Stimulated activated CD4-positive, alpha-beta T cell treated with anti-CD3 and anti-CD28 coated beads, Interleukin-1b, Interleukin-23, amount 100 ng/mL, for 48 hours (primary cell): ENCODE measurements around the gene ZBTB7C.

Experiments
- DNase-seq: peaks from one replicate; pipeline ENCODE4 v3.0.0-alpha.2; 2020

Gene ZBTB7C

DNA sequence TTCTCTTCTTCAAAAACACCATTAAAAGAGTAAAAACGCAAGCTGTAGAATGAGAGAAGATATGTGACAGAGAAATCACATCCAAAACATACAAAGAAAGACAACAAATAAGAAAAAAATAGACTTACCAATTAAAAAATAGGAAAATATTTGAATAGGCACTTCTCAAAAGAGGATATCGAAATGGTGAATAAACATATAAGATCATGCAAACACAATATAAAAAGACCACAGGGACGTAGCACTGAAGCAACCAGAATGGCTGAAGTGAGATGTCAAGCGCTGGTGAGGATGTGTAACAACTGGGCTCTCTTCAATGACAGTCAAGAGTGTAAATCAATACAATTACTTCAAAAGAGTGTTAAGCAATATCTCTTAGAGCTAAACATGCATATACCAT, 202.3 kb downstream of the ZBTB7C start:
- no peak for DNase-seq

DNA sequence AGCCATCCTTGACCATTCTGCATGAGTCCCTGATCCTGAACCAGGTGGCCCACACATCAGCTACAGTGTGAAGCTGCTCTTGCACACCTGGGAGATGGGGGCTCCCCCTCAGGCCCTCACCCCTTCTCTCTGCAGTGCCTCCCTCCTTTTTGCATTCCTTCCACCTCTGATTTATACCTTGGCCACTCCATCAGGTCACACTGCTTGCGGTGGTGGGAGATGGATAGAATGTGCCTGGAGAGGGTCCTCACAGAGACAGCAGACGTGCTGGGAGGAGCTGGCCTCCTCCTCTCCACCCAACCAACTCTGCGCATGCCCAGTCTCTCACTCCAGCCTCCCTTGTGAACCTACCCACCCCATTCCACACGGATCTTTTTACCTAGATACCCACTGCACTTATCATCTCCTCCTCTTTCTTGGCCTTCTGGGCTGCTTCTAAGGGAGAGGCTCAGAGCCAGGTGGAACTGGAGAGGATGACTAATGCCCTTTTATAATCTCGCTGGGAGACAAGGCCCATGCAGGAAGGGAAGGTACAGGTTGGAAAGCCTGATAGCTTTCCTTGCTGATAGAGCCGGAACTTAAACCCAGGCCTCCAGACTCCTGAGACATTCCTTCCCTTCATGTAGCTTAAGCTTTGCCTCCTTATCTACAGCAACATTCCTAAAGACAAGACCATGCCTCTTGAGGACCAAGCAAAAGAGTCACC, 205.1 kb downstream of the ZBTB7C start:
- no peak for DNase-seq

DNA sequence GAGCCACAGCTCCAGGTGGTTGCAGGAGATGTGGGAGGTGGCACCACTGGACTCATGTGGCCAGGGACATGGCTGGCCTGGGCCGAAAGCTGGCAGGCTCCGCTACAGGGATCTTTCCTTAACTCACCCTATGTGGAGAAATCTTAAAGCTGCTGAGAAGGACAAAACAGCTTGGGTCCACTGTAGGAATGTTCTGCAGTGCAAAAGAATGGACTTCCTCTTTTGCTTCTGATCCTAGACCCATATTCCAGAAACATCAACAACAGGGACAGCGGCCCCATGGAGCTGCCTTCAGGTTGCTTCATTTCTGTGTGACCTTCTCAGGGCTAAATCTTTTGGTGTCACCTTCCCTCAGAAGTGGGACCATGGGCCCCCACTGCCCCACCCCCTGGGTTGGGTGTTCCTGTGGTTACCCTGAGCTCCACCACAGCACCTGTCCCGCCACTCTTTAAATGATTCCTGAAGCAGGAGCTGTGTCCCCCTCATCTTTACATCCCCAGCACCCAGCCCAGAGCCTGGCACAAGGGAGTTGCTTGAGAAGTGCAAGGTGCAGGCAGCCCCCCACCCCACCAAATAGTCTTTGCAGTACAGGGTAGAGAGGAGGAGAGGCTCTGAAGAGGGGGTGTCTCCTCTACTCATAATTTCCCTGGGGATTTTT, 205.8 kb downstream of the ZBTB7C start:
- DNase-seq = no peak

DNA sequence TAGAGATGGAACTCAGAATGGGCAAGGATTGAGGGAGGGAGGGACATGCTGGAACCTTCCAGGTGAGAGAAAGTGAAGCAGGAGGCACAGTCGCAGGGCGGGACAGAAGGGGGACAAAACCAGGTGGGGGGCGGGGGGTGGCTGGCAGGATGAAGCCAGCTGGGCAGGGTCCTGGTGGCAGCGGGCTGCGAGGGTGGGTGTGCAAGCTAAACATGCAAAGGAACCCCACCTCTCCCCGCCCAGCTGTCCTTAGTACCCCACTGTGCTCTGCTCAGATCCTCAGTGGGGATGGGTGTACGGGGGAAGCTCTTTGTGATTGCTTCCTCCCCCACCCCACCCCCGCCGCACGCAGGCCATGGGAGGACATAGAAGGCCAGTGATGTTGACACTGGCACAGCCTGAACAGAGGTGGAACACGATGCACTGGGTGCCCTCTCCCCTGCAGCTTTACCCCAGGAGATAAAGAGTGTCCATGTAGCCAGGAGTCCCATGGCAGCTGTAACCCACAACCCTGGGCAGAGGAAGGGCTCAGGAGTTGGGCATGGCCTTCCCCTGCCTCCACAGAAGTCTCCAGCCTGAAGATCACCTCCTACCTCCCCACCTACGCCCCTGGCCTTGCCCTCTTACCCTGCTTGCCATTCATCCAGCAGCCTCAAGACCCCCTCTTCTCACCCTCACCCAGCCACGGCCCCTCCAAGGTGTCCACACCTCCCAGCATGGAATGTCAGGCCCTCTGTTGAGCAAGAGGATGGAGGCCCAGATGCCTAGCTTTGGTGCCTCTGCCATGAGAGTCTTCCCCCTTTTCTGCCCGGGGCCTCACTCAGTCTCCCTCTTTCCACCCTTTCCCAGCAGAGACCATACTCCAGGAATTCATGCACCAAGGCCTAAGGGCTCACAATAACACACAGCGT, 206.6 kb downstream of the ZBTB7C start:
- DNase-seq = no peak

DNA sequence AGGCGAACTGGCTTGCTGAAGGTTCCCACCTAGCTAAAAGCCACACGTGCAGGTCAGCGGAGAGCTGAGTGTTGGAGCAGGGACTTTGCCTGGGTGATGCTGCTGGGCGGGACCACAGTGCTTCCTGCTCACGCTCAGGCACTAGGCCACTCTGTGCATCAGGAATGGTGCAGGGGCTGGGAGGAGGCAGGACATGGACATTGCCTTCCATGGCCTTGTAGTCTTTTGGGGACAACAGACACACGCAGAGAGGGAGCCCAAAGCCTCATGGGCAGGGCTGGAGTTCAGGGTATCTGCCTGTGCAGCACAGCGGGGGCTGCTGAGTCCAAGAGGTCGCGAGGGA, 207.2 kb downstream of the ZBTB7C start:
- no peak for DNase-seq

DNA sequence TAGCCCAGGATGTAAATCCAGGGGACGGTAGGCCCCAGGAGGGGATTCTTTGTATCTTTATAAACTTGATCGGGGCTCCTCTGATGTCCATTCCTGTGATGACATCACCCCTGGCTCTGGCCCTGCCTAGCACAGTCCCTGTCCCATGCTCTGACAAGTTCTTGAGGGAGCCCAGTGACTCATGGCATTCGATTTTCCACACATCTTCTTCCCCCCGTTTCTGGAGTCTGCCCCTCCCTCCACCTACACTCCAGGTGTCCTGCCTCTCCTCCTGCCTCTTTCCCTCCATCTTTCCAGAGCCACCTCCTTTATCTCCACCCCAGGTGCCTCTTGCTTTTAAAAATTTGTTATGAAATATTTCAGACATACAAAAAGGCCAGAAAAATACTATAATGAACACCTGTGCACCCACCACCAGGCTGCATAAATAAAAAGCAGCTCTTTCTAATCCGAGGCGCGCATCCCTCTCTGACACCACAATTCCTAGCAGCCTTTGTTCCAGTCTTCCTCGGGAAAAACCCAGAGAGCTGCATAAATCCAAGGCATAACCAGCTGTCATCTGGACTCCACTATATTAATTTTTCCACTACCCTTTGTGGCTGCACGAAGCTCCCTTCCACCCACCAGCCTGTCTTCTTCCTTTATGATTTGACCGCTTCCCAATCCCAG, 207.7 kb downstream of the ZBTB7C start:
- DNase-seq = no peak

DNA sequence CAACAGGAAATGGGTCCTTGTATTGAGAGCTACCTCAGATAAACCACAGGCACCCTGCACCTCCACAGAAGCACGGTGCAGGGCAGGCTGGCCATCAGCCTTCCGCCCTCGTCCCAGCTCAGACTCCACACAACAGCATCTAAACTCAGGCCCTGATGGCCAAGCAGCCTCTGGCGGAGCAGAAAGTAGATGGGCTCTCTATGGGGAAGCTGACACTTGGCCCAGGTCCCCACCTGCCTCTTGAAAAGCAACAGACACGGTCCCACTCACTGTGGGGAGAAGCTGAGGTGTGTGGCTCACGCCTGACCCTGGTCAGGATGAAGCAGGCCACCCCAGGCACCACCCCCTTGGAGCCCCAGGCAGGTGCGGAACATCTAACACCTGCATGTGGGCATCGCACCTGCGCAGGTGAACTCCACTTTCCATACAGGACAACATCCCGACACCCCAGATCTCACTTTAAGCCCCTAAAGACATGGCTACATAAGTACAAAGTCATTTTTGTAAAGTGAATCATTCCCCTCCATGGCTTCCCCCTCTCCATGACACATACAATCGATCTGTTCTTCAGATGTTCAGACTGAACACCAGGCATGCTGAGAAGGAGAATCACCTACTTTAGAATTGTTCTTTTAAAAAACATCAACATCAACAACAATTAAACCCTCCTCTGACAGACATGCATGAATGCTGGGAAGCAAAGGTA, 208.4 kb downstream of the ZBTB7C start:
- no peak for DNase-seq

DNA sequence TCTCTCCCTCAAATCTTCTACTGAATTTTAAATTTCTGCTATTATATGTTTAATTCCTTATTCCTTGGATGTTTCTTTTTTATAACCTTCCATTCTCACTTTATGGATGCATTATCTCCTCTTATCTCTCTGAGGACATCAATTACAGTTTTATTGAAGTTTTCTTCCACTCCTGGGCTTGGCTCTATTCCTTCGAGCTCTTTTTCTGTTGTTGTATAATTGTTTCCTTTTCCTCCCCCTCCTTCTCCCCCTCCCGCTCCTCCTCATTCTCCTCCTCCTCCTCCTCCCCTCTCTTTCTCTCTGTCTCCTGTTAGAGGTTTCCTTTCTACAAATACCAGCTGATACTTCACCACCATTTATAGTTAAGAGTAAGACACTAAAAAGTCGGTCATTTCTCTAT, 209.8 kb downstream of the ZBTB7C start:
- DNase-seq = no peak

DNA sequence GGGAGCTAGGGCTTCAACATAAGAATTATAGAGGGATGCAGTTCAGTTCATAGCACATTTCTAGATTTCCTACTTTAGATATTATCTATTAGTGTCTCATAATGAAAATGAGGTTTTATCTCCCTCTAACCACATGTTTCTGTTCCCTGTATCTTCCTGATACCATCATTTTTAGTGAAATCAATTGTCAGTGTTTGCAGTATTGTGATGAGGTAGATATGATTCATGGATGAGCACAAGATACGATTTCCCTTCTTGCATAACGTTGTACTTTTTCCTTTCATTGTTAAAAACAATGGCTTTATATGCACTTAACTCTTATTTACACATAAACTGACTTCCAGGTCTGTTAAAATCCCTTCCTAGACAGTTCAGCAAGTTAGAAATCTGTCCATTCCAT, 211.4 kb downstream of the ZBTB7C start:
- no peak for DNase-seq

DNA sequence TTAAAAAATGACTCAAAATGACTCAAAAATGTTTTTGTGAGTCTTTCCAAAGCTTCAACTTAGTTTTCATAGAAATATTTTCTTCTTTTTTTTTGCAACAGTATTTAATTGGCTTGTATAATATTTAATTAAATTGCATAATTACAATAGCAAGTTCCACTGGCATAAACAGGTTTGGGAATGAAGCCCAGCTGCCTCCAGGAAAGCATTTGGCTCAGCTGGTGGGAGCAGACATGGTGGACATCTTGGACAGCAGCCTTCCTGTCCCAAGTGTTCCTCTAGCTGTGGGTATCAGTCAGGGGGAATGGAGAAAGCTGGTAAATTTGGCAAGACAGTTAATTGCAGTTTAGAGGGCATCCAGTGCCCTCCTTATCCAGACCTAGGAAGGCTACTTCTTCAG, 213.4 kb downstream of the ZBTB7C start:
- no peak for DNase-seq

DNA sequence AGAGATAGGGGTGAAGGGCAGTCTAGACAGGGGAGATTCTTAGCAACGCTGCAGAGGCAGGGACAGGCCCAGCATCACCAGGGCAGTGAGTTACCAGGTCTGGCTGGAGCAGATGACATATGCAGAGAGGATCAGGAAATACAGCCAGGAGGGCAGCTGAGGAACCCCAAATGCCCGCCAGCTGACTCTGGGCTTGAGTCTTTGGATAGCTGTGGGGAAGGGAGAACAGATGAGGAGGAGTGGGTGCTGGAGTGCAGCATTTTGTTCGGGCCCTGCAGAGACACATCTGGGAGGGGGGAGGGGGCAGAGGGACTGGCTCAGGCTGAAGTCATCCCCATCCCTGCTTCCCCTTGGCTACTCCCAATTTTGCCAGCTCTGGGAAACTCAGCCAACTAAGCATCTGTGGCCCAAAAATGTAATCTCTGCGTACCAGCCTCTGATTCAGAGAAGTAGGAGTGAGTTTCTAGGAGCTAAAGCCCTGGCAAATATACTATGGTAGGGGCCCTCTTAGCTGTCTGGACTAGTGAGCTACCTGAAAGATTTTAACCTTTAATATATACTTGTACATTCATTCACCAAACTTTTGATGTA, 214.5 kb downstream of the ZBTB7C start:
- DNase-seq = no peak

DNA sequence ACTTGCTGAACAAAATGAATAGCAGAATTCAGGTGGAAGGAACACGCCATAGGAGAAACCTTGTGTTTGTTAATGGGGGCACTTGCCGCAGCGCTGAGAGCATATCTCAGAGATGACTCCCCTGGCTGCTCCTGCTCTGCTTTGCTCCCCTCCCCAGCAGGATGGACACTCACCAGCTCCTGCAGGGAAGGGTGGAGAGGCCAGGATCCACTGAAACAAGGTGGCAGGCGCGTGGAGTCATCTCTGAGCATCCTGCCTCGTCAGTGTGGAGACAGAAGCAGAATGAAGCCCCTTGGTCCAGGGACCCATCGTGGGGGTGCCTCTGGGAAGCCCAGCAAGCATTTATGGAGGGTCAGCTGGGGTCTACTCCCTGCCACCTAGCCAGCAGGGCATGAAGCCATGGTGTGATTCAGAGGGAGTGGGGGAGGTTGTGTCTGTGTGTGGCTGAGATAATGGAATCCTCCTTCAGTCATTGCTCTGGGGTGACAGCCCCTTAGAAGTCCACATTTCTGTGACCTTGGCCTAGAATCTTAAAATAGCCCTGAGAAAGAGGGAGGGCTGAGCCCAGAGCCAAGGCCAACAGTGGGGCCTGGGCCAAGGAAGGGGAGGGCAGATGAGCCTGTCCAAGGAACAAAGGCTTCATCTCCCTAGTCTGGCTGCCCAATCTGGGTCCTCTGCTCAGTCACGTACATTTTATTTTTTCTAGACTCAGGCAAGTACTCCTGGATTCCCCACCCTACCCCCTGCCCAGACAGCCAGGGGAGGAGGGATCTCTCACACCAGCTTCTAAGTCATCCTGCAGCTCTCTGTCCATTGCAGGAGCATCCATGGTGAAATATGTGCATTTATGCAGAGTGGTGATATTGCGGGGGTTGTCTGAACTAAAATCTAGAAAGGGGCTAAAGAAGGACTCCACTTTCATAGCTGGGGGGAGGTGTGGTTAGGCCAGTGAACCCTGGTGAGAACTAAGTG, 215.4 kb downstream of the ZBTB7C start:
- DNase-seq = no peak

DNA sequence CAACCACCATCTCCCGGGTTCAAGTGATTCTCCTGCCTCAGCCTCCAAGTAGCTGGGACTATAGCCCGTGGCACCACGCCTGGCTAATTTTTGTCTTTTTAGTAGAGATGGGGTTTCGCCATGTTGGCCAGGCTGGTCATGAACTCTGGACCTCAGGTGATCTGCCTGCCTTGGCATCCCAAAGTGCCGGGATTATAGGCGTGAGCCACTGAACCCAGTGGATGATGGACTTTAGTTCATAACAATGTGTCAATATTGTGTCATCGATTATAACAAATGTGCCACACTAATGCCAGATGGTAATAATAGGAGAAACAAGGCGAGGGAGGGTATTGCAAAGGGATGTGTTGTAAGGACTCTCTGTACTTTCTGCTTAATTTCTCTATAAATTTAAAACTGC, 216.6 kb downstream of the ZBTB7C start:
- DNase-seq = no peak

DNA sequence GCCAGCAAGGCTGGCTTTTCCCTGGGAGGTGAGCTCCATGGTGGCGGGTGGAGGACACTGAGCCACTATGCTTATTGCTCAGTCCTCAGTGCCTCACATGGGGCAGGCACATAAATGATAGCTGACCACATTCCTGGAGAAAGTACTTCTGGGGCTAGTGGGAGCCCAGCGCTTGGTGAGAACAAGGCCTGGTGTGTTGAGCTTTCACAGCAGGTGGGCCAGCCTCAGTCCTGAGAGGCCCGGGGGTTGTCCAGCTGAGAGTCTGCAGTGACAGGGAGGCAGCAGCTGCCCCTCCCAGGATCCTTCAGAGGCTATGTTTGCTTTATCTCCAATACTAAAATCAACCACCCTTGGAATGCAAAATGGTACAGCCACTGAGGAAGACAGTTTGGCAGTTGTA, 217.7 kb downstream of the ZBTB7C start:
- DNase-seq = no peak

DNA sequence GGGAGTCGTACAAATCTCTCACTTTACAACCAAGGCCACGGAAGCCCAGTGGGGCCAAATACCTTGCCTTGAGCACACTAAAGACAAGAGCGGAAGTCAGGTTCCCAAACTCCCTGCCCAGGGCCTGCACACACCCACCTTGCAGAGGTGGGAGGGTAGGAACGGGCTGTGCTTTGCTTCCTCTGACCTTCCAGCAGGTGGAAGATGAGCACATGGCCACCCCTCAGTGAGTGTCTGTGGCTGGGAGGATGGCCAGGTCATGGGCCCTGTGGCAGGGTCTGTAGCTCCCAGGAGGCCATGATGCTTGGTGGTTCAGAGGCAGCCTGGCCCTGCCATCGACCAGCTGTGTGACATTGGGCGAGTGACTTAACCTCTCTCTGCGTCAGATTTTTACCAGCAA, 218.2 kb downstream of the ZBTB7C start:
- DNase-seq = no peak

DNA sequence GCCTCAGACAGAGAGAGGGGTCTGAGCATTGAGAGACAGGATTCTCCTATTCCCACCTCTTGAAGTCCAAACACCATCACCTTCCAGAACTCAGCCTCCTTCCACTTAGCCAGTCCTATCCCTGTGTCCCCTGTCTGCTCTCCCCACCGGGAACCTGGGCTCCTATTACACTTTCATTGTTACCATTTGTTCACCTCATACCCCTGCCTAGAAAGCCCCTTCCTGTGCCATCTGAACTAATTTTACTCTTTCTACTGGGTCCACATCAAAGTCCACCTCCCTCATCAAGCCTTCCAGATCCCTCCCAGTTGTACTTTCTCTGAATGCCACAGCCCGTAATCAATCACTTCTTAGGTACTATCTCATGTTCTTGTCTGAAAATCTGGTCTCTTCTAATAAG, 220.6 kb downstream of the ZBTB7C start:
- DNase-seq = no peak

DNA sequence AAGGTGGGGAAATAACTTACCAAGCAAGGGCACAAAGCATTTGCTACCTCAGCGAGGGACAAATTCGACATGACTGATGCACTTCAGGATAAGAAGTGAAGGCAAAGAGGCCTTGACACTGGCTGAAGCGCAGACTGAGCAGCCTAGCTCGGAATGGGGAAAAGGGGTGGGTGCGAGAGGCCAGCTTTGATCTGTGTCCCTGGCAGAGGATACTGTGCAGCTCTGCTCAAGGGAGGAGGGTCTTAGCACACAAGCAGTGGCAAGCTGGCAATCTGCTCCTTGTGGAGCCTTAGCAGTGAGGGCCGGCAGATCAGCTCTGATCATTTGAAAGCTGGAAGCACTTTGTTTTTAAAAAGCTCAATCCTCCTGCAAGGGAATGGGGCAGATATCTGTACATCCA, 222.3 kb downstream of the ZBTB7C start:
- DNase-seq = no peak

DNA sequence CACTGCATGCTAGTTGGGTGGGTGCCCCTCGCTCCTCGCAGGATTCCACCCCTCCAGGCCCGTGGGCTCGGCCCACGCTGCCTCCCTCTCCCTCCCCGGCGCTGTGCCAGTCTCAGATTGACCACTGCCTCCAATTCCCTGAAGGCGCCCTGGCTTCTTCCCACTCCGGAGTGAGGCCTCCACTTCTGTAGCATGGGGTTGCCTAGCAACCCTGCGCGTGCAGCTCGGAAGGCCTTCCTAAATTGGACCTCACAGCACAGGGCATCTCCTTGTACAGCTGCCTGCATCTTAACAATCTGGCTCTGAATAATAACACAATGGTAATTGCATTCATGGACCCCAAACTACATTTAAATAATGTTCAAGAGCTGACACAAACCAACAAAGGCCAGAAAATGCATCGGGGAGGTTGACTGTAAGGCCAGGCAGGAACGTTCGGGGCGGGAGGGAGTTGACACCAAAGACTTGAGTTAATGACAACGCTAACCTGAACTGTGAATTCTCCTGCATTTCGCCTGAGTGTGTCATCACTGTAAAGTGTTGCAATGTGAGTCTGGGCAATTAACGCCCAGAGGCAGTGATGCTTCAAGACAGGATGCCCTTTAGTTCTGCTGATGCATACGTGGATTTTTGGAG, 222.9 kb downstream of the ZBTB7C start:
- DNase-seq = no peak

DNA sequence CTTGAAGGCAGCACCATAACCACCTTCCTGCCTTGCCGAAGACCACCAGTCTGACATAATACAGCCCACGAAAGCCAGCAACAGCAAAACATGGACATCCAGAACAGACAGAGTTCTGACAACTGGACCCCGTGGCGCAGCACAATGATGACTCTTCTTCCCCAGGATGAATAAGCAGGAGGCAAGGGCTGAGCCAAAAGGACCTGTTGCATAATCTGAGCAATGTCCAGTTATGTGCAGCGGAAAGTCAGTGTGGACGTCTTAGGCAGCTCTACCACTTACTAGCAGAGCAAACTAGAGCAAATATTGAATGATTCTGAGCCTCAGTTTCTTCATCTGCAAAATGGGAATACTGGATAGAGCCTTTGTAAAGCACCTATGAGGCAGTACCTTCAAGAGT, 225.1 kb downstream of the ZBTB7C start:
- DNase-seq = no peak

DNA sequence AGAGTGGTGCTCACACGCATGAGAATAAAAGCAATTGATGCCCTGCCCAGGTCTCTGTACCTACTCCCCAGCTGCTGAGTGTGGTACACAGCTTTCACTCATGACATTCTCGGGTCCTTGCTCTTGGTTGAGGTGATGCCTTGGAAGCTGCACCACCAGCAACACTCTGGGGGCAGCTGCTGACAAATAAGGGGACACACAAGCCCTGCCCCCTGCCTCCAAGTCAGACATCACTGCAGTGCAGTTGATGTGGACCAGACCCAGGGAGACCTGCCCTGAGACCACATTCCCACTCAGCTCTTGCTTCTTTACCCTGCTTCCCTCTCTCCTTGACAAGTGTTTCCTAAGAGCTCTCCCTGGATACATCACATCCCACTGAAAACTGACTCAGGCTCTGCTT, 225.6 kb downstream of the ZBTB7C start:
- no peak for DNase-seq

DNA sequence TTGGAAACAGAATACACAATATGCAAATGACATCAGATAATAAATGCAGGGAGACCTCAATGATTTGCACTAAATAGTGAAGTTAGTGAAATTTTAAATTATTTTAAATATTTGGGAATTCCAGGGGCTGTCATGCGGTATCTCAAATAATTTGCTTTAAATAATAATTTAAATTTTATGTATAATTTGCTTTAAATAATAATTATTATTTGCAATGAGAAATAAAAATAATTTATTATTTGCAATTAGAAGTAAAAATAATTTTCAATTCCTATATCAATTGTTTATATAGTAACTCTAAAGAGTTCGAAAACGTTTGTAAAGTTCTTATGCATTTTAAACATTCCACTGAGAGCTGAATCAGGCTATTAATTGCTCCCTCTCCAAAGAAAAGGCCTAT, 226.4 kb downstream of the ZBTB7C start:
- DNase-seq = no peak
